Trophoblast cell (in vitro differentiated cells and primary cell): ENCODE results near the gene PCNX3.

ENCODE experiments used
- DNase-seq, 2 donors: peaks; one replicate each; pipeline ENCODE4 v3.0.0-alpha.2; 2016
- H2AFZ ChIP-seq: 2 replicates; pipeline ENCODE4 v1.6.1; 2013; ENCODE audit warnings: low read length, moderate library complexity, mild to moderate bottlenecking; ENCODE audit not compliant: insufficient read depth, poor library complexity
- H2AK5ac ChIP-seq: 2 replicates; pipeline ENCODE4 v1.6.1; 2013; ENCODE audit warnings: mild to moderate bottlenecking, low read length
- H2BK120ac ChIP-seq: 2 replicates; pipeline ENCODE4 v1.6.1; 2013; ENCODE audit warnings: low read length, mild to moderate bottlenecking, moderate library complexity; ENCODE audit not compliant: insufficient read depth, poor library complexity
- H2BK12ac ChIP-seq: 2 replicates; pipeline ENCODE4 v1.6.1; 2013; ENCODE audit warnings: mild to moderate bottlenecking, low read length, moderate library complexity
- H2BK5ac ChIP-seq: 2 replicates; pipeline ENCODE4 v1.6.1; 2013; ENCODE audit warnings: low read length, low read depth, moderate library complexity, mild to moderate bottlenecking; ENCODE audit not compliant: poor library complexity
- H3K14ac ChIP-seq: 2 replicates; pipeline ENCODE4 v1.6.1; 2013; ENCODE audit warnings: mild to moderate bottlenecking, low read length
- H3K18ac ChIP-seq: 2 replicates; pipeline ENCODE4 v1.6.1; 2013; ENCODE audit warnings: mild to moderate bottlenecking, low read length
- H3K23ac ChIP-seq: 2 replicates; pipeline ENCODE4 v1.6.1; 2013; ENCODE audit warnings: low read length
- H3K27ac ChIP-seq: 2 replicates; pipeline ENCODE4 v1.5.1; 2013; ENCODE audit warnings: low read depth, mild to moderate bottlenecking, inconsistent platforms, low read length, moderate library complexity
- H3K27me3 ChIP-seq: 2 replicates; pipeline ENCODE4 v1.6.1; 2013; ENCODE audit warnings: inconsistent platforms, mild to moderate bottlenecking, low read length, moderate library complexity; ENCODE audit not compliant: insufficient read depth
- H3K36me3 ChIP-seq, 2 experiments: 1 replicate in 1 of 2; 2 replicates in 1 of 2; pipeline ENCODE4 v1.6.1; 2013; ENCODE audit warnings: low read length in 2 of 2, mild to moderate bottlenecking in 2 of 2, moderate library complexity in 1 of 2; ENCODE audit not compliant: insufficient read depth in 2 of 2, control insufficient read depth in 1 of 2
- H3K4ac ChIP-seq: 2 replicates; pipeline ENCODE4 v1.6.1; 2013; ENCODE audit warnings: low read depth, mild to moderate bottlenecking, low read length, moderate library complexity
- H3K4me1 ChIP-seq, 2 experiments: 1 replicate in 1 of 2; 2 replicates in 1 of 2; pipeline ENCODE4 v1.6.1; 2013; ENCODE audit warnings: low read length in 2 of 2, mild to moderate bottlenecking in 2 of 2, moderate library complexity in 1 of 2; ENCODE audit not compliant: insufficient read depth in 2 of 2, control insufficient read depth in 1 of 2
- H3K4me2 ChIP-seq: 2 replicates; pipeline ENCODE4 v1.6.1; 2013; ENCODE audit warnings: inconsistent platforms, mild to moderate bottlenecking, low read length, moderate library complexity
- H3K4me3 ChIP-seq: 2 replicates; pipeline ENCODE4 v1.5.1; 2013; ENCODE audit warnings: mild to moderate bottlenecking, low read depth, low read length, inconsistent platforms
- H3K79me1 ChIP-seq: one replicate; pipeline ENCODE4 v1.6.1; 2013; ENCODE audit warnings: low read length
- H3K79me2 ChIP-seq: 2 replicates; pipeline ENCODE4 v1.6.1; 2013; ENCODE audit warnings: low read length, mild to moderate bottlenecking; ENCODE audit not compliant: control insufficient read depth, insufficient read depth, poor library complexity
- H3K9ac ChIP-seq: 2 replicates; pipeline ENCODE4 v1.6.1; 2013; ENCODE audit warnings: mild to moderate bottlenecking, low read length
- H3K9me3 ChIP-seq: 2 replicates; pipeline ENCODE4 v1.6.1; 2013; ENCODE audit warnings: low read depth, mild to moderate bottlenecking, control low read depth, inconsistent platforms, low read length; ENCODE audit not compliant: insufficient read depth
- H4K12ac ChIP-seq: 2 replicates; pipeline ENCODE4 v1.6.1; 2013; ENCODE audit warnings: low read depth, mild to moderate bottlenecking, low read length, moderate library complexity
- H4K8ac ChIP-seq: 2 replicates; pipeline ENCODE4 v1.6.1; 2013; ENCODE audit warnings: low read depth, mild to moderate bottlenecking, low read length, moderate library complexity
- H4K91ac ChIP-seq: one replicate; pipeline ENCODE4 v1.6.1; 2013; ENCODE audit warnings: low read depth, mild to moderate bottlenecking, low read length, moderate library complexity
- WGBS: extraction: QIAGEN DNeasy Blood & Tissue Kit; methylation state at CpG from one replicate; pipeline ENCODE4 v1.1.7; 2013; ENCODE audit warnings: missing lambda C conversion rate; ENCODE audit not compliant: insufficient read length, insufficient coverage; ENCODE audit errors: extremely low coverage; 5-methylcytosine and 5-hydroxymethylcytosine counted together

Gene PCNX3

DNA sequence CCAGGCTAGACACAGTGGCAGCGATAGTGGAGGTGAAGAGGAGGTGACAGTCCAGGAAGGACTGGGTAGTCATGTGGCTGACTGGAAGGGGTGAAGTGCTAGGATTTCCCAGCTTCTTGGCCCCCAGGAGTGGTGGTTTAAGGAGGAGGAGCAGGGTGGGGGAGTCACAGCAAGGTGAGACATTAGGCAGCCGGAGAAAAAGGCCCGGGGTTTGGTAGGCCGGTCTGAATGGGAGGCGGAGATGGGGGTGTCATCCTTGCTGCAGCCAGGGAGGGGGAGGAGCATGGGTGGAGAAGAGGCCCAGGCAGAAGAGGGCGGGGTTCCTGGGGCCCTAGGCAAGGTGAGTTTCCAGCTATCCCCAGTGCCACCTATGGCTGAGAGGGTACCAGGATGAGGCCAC lies 28.4 kb downstream of the PCNX3 start:
- Histone ChIP-seq H2AFZ (no peak overlapping the region), H3K4ac (no peak overlapping the region), H3K4me2 (no peak overlapping the region), H3K9ac (no peak overlapping the region), H3K9me3 (peaks cover 9% of the 10 kb centered on the region), H3K27me3 (no peaks in the 10 kb centered on the region), H3K79me2 (no peaks in the 10 kb centered on the region), H4K8ac (no peak overlapping the region), H2AK5ac (no peak overlapping the region), H3K4me3 (no peak overlapping the region), H3K14ac (no peak overlapping the region), H3K4me1 (peaks cover 10 to 19% of the 10 kb centered on the region in 2 experiments), H3K18ac (no peak overlapping the region), H3K23ac (no peak overlapping the region), H3K79me1 (no peaks in the 10 kb centered on the region), H2BK12ac (no peak overlapping the region), H2BK120ac (no peak overlapping the region), H4K12ac (no peak overlapping the region), H3K36me3 (peaks cover 11 to 13% of the 10 kb centered on the region in 2 experiments), H3K27ac (no peak overlapping the region), H2BK5ac (no peak overlapping the region), H4K91ac (no peak overlapping the region)
- DNase-seq, result no peak
- no CpG with 5 or more reads among the region's 6 CpGs for WGBS

DNA sequence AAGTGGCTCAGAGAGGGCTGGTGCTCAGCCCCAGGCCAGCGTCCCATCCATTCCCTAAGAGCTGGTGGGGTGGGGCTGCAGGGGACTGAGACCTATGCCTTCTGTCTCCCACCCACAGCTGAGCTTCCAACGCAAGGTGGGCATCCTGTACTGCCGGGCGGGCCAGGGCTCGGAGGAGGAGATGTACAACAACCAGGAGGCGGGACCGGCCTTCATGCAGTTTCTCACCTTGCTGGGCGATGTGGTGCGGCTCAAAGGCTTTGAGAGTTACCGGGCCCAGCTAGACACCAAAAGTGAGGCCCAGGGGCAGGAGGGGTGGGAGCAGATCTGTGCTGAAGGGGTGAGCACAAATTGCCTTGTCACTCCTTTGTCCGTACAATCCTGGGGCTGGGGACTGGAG lies 29.3 kb downstream of the PCNX3 start:
- H3K4me1 ChIP-seq, result peaks cover 11 to 19% of the 10 kb centered on the region in 2 experiments
- no peak overlapping the region for H4K8ac ChIP-seq
- H3K79me1 ChIP-seq, result no peaks in the 10 kb centered on the region
- H3K27ac ChIP-seq, result no peak overlapping the region
- H2AK5ac ChIP-seq, result no peak overlapping the region
- H3K4ac ChIP-seq, result no peak overlapping the region
- H4K12ac ChIP-seq, result no peak overlapping the region
- H3K79me2 ChIP-seq, result no peaks in the 10 kb centered on the region
- H2BK120ac ChIP-seq, result no peak overlapping the region
- WGBS, result no CpG with 5 or more reads among the region's 11 CpGs
- H3K9ac ChIP-seq, result no peak overlapping the region
- no peak for DNase-seq
- H3K4me2 ChIP-seq, result no peak overlapping the region
- no peak overlapping the region for H2BK12ac ChIP-seq
- H2BK5ac ChIP-seq, result no peak overlapping the region
- no peak overlapping the region for H2AFZ ChIP-seq
- H3K23ac ChIP-seq, result no peak overlapping the region
- H3K36me3 ChIP-seq, result peaks cover 19 to 20% of the 10 kb centered on the region in 2 experiments
- peaks cover 9% of the 10 kb centered on the region for H3K9me3 ChIP-seq
- H3K18ac ChIP-seq, result no peak overlapping the region
- no peak overlapping the region for H3K4me3 ChIP-seq
- H4K91ac ChIP-seq, result no peak overlapping the region
- H3K27me3 ChIP-seq, result no peaks in the 10 kb centered on the region
- H3K14ac ChIP-seq, result no peak overlapping the region

DNA sequence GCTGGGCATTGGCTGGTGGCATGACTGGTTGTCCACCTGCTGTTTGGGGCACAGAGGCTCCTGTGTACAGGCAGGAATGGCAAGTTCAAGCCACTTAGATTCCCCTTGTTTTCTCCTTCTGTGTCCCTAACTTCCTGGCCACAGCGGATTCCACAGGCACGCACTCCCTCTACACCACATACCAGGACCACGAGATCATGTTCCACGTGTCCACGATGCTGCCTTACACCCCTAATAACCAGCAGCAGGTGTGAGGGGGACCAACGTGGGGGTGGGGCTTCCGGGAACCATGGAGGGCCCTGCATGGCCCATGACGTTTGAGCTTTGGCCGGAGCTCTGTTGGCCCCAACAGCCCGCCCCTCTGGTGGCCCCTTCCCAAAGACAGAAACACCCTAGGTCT lies 30.1 kb downstream of the PCNX3 start:
- peaks cover 22 to 24% of the 10 kb centered on the region in 2 experiments for H3K36me3 ChIP-seq
- no peak overlapping the region for H3K4ac ChIP-seq
- H4K91ac ChIP-seq, result no peak overlapping the region

DNA sequence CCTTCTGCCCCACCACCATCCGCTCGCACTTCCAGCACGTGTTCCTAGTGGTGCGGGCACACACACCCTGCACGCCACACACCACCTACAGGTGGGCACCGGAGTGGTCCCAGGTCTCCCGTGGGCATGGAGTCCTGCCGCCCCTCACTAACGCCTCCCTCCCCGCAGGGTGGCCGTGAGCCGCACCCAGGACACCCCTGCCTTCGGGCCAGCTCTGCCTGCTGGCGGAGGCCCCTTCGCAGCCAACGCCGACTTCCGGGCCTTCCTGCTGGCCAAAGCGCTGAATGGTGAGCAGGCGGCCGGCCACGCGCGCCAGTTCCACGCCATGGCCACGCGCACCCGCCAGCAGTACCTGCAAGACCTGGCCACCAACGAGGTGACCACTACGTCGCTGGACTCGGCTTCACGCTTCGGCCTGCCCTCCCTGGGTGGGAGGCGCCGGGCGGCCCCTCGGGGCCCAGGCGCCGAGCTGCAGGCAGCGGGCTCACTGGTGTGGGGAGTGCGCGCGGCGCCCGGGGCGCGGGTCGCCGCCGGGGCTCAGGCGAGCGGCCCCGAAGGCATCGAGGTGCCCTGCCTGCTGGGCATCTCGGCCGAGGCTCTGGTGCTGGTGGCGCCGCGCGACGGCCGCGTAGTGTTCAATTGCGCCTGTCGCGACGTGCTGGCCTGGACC lies 30.8 kb downstream of the PCNX3 start:
- Histone ChIP-seq H3K14ac (no peak overlapping the region), H2BK120ac (no peak overlapping the region), H3K4me1 (peaks cover 16 to 29% of the 10 kb centered on the region in 2 experiments), H2AFZ (no peak overlapping the region), H3K4me2 (peak overlapping the region; percentile 60), H3K23ac (no peak overlapping the region), H4K91ac (no peak overlapping the region), H4K8ac (no peak overlapping the region), H3K36me3 (peaks cover 28 to 29% of the 10 kb centered on the region in 2 experiments), H2BK5ac (no peak overlapping the region), H3K9me3 (peaks cover 9% of the 10 kb centered on the region), H4K12ac (no peak overlapping the region), H3K4ac (no peak overlapping the region), H3K4me3 (no peak overlapping the region), H3K9ac (no peak overlapping the region), H3K18ac (no peak overlapping the region), H2AK5ac (no peak overlapping the region), H3K27me3 (no peaks in the 10 kb centered on the region), H2BK12ac (no peak overlapping the region), H3K79me1 (no peaks in the 10 kb centered on the region), H3K79me2 (no peaks in the 10 kb centered on the region), H3K27ac (no peak overlapping the region)
- no CpG with 5 or more reads among the region's 68 CpGs for WGBS
- DNase-seq, result no peak

More for the DNA sequence above, 30.1 kb downstream of the PCNX3 start:
- Histone ChIP-seq H3K23ac (no peak overlapping the region), H3K9me3 (peaks cover 9% of the 10 kb centered on the region), H3K79me1 (no peaks in the 10 kb centered on the region), H2BK5ac (no peak overlapping the region), H3K4me3 (peak overlapping the region; percentile 40), H2AK5ac (no peak overlapping the region), H2AFZ (no peak overlapping the region), H3K9ac (no peak overlapping the region), H2BK120ac (no peak overlapping the region), H3K18ac (no peak overlapping the region), H3K14ac (no peak overlapping the region), H4K12ac (no peak overlapping the region), H3K79me2 (no peaks in the 10 kb centered on the region), H3K4me1 (peaks cover 17 to 26% of the 10 kb centered on the region in 2 experiments), H4K8ac (no peak overlapping the region), H3K27ac (no peak overlapping the region), H3K27me3 (no peaks in the 10 kb centered on the region), H3K4me2 (no peak overlapping the region), H2BK12ac (no peak overlapping the region)
- no peak for DNase-seq
- WGBS, result no CpG with 5 or more reads among the region's 10 CpGs
